ENCODE measurements around the gene INPP4B.

The INPP4B gene

GRCh38 chr4:142281999-142282398, 564.1 kb downstream of the INPP4B start:
- TF ChIP-seq CTCF (conservative IDR thresholded peaks at IDR 0.05; ENCODE audit: low read length) = no peak
- no peak overlapping the region for H3K4me3 ChIP-seq (ENCODE audit: low read length)
- no peak for DNase-seq (ENCODE audit: low read depth)

- H3K4me3 ChIP-seq (ENCODE audit: low read length) = no peak overlapping the region
- TF ChIP-seq CTCF (conservative IDR thresholded peaks at IDR 0.05; ENCODE audit: low read length) = no peak
- DNase-seq (ENCODE audit: low read depth) = no peak
Measured at GRCh38 chr4:142278663-142279062, 567.4 kb downstream of the INPP4B start.

- DNase-seq (ENCODE audit: low read depth) = peak; percentile 2
- TF ChIP-seq CTCF (conservative IDR thresholded peaks at IDR 0.05; ENCODE audit: low read length) = no peak
Measured at GRCh38 chr4:142278171-142278570, 567.9 kb downstream of the INPP4B start.

GRCh38 chr4:142274137-142274536, 572.0 kb downstream of the INPP4B start:
- TF ChIP-seq CTCF (conservative IDR thresholded peaks at IDR 0.05; ENCODE audit: low read length) = no peak
- DNase-seq (ENCODE audit: low read depth) = peak; percentile 27
- no peak overlapping the region for H3K4me3 ChIP-seq (ENCODE audit: low read length)

More at GRCh38 chr4:142278171-142278570, 567.9 kb downstream of the INPP4B start:
- no peak overlapping the region for H3K4me3 ChIP-seq (ENCODE audit: low read length)

GRCh38 chr4:142272452-142272851, 573.6 kb downstream of the INPP4B start:
- DNase-seq (ENCODE audit: low read depth) = no peak
- H3K4me3 ChIP-seq (ENCODE audit: low read length) = no peak overlapping the region
- no peak for TF ChIP-seq CTCF (conservative IDR thresholded peaks at IDR 0.05; ENCODE audit: low read length)

- TF ChIP-seq CTCF (conservative IDR thresholded peaks at IDR 0.05; ENCODE audit: low read length) = no peak
- no peak overlapping the region for H3K4me3 ChIP-seq (ENCODE audit: low read length)
- DNase-seq (ENCODE audit: low read depth) = no peak
Measured at GRCh38 chr4:142271832-142272231, 574.3 kb downstream of the INPP4B start.

- no peak for DNase-seq (ENCODE audit: low read depth)
- no peak for TF ChIP-seq CTCF (conservative IDR thresholded peaks at IDR 0.05; ENCODE audit: low read length)
- H3K4me3 ChIP-seq (ENCODE audit: low read length) = no peak overlapping the region
Measured at GRCh38 chr4:142267101-142267500, 579.0 kb downstream of the INPP4B start.
